ENCODE measurements around the gene CERS6. TPM values are rescaled to one million over a fixed set of nuclear protein-coding genes. Genes with fewer than 3 reads are reported as not detected.

CERS6 gene
- total RNA-seq, 3 donors from 2014 or later, result 36.4 to 46.4 (median 44.8) TPM

DNA sequence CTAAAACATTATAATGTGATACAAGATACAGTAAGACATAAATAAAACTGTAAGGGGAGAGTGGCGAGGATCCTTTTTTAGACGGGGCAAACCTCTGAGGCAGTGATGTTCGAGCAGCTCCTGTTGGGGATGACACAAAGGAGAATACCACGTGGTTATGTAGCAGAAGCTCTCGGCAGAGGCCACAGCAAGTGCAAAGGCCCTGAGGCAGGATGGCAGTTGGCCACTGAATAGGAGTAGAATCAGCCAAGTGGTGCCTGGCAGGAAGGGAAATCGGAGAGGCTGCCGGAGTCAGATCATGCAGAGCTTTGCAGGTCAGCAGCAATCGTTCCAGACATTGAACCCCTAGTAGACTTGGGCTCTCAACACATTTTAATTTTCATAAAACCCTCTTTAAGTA, 365.5 kb downstream of the CERS6 start:
- H3K9me3 ChIP-seq, result no peaks in the 10 kb centered on the region
- no peaks in the 10 kb centered on the region for H3K27me3 ChIP-seq
- no peak for DNase-seq (ENCODE audit: low spot score in 2 of 2)
- no peak for TF ChIP-seq POLR2A (IDR thresholded peaks at IDR 0.05)
- TF ChIP-seq, protein P1, sequence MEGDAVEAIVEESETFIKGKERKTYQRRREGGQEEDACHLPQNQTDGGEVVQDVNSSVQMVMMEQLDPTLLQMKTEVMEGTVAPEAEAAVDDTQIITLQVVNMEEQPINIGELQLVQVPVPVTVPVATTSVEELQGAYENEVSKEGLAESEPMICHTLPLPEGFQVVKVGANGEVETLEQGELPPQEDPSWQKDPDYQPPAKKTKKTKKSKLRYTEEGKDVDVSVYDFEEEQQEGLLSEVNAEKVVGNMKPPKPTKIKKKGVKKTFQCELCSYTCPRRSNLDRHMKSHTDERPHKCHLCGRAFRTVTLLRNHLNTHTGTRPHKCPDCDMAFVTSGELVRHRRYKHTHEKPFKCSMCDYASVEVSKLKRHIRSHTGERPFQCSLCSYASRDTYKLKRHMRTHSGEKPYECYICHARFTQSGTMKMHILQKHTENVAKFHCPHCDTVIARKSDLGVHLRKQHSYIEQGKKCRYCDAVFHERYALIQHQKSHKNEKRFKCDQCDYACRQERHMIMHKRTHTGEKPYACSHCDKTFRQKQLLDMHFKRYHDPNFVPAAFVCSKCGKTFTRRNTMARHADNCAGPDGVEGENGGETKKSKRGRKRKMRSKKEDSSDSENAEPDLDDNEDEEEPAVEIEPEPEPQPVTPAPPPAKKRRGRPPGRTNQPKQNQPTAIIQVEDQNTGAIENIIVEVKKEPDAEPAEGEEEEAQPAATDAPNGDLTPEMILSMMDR (IDR thresholded peaks at IDR 0.05), result no peak
- TF ChIP-seq POLR2AphosphoS5 (IDR thresholded peaks at IDR 0.05), result no peak
- H3K4me1 ChIP-seq, result no peaks in the 10 kb centered on the region
- no peak overlapping the region for H3K27ac ChIP-seq
- no peak overlapping the region for H3K4me3 ChIP-seq
- H3K36me3 ChIP-seq, result no peaks in the 10 kb centered on the region
- intact Hi-C loops (cut with DNase I; ENCODE audit: low total_unique reads), result no loop called here

DNA sequence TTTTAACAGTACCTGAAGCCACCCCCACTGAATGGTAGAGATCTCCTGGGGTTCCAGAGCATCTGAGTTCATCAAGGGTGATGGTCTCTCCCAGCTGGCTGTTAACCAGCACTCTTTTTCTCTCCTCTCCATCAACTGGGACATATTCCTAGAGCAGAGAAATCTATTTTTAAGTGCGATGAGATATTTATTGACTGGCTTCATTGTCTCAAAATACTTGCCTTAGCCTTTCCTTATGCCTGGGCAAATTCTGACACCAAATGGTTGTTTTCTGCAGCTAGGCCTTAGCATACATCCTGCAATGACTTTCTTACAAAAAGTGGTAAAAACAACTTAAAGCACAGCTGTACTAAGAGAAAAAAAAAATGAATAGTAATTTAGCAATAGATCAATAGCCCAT, 365.9 kb downstream of the CERS6 start:
- Histone ChIP-seq H3K9me3 (no peaks in the 10 kb centered on the region), H3K27me3 (no peaks in the 10 kb centered on the region), H3K36me3 (no peaks in the 10 kb centered on the region), H3K27ac (no peak overlapping the region), H3K4me3 (no peak overlapping the region), H3K4me1 (no peaks in the 10 kb centered on the region)
- intact Hi-C loops (cut with DNase I; ENCODE audit: low total_unique reads), result no loop called here
- TF ChIP-seq POLR2A (IDR thresholded peaks at IDR 0.05) (no peak), POLR2AphosphoS5 (IDR thresholded peaks at IDR 0.05) (no peak)
- TF ChIP-seq, protein P1 (IDR thresholded peaks at IDR 0.05), result no peak
- no peak for DNase-seq (ENCODE audit: low spot score in 2 of 2)

Other genes with a start within 250 kb of the CERS6 start
- gene STK39, start 208.7 kb upstream of the CERS6 start, total RNA-seq, result 10 to 100 TPM; 16.4 to 22.9 (median 19.2) TPM

Data from breast epithelium (tissue), 4 donors.